ENCODE results near the gene MESP2.
A peak's percentile ranks its signal among the peaks of the same experiment; 100 is the strongest.
"Not testable (repeated sequence)": the region's sequence is repeated elsewhere in the genome, so short reads cannot be mapped to it uniquely, and the experiment has no call there.

MESP2 gene

GRCh38 chr15:89782619-89782950 lies 6.5 kb downstream of the MESP2 start:
- H3K9me3 Mint-ChIP-seq, H3K36me3 Mint-ChIP-seq, ATAC-seq: not testable (repeated sequence)
- Mint-ChIP-seq H3K27me3 (peaks cover 13% of the 10 kb centered on the region), H3K27ac (peak overlapping the region; percentile 35), H3K4me3 (peak overlapping the region; percentile 26), H3K4me1 (peaks cover 41% of the 10 kb centered on the region)

DNA sequence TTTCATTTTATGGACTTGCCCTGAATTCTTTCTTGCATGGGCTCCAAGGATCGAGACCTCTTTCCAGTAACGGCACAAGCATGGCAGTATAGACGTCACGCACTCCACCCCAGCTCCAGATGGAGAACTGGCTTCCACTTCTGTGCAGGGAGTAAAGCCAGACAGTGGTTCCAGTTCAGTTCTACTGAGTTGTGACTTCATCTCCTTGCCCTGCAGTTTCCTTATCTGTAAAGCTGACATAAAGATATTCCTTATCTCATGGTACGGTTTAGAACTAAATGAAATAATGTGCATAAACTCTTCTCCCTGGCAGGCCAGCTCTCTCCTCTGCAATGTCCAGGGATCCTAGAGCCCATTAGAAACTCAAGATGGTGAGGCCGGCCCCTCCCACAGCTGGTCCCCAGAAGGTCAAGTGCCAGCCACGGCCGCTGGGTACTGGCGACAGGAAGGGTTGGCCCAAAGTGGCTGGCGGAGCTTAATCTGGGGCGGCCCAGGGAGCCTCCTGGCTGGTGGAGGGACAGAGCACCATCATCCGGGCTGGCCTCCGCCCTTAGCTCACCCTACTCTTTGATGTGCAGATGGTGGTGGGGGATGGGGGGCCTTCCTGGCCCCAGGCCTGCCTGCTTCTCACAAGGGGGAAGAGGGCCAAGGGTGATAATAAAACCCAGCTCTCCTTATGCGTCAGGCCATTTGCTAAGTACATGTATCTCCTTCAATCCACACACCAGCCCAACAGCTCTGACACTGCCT lies 7.2 kb downstream of the MESP2 start:
- no peak for ATAC-seq
- Mint-ChIP-seq H3K36me3 (peaks cover 4% of the 10 kb centered on the region), H3K27ac (no peak overlapping the region), H3K9me3 (peaks cover 3% of the 10 kb centered on the region), H3K4me3 (no peak overlapping the region), H3K4me1 (peaks cover 41% of the 10 kb centered on the region), H3K27me3 (peaks cover 13% of the 10 kb centered on the region)

GRCh38 chr15:89783861-89784685 lies 7.9 kb downstream of the MESP2 start:
- Mint-ChIP-seq H3K9me3 (peaks cover 5% of the 10 kb centered on the region), H3K36me3 (peaks cover 5% of the 10 kb centered on the region), H3K27me3 (peaks cover 13% of the 10 kb centered on the region), H3K27ac (no peak overlapping the region), H3K4me3 (no peak overlapping the region), H3K4me1 (peaks cover 41% of the 10 kb centered on the region)
- ATAC-seq: no peak

DNA sequence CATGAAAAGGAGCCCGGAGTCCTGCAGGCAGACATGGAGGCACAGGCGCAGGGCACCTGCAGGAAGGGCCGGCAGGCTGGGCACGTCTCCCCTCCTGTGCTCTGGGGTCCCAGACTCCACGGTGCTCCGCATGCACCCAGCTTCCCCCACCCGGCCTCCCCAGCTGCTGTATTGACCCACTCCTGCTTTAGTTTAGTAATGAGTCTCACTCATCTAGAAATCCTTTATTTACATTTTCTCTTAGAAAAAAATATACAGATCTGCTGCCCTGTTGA lies 8.5 kb downstream of the MESP2 start:
- H3K27me3 Mint-ChIP-seq: peaks cover 17% of the 10 kb centered on the region
- peaks cover 5% of the 10 kb centered on the region for H3K9me3 Mint-ChIP-seq
- H3K36me3 Mint-ChIP-seq: peaks cover 5% of the 10 kb centered on the region
- no peak overlapping the region for H3K27ac Mint-ChIP-seq
- H3K4me3 Mint-ChIP-seq: no peak overlapping the region
- ATAC-seq: no peak
- H3K4me1 Mint-ChIP-seq: peaks cover 41% of the 10 kb centered on the region

- H3K4me1 Mint-ChIP-seq: peaks cover 38% of the 10 kb centered on the region
- no peak overlapping the region for H3K4me3 Mint-ChIP-seq
- peaks cover 17% of the 10 kb centered on the region for H3K27me3 Mint-ChIP-seq
- no peak for ATAC-seq
- peaks cover 5% of the 10 kb centered on the region for H3K36me3 Mint-ChIP-seq
- H3K9me3 Mint-ChIP-seq: peaks cover 5% of the 10 kb centered on the region
- no peak overlapping the region for H3K27ac Mint-ChIP-seq
Observed at GRCh38 chr15:89785064-89785773, 9.1 kb downstream of the MESP2 start.

DNA sequence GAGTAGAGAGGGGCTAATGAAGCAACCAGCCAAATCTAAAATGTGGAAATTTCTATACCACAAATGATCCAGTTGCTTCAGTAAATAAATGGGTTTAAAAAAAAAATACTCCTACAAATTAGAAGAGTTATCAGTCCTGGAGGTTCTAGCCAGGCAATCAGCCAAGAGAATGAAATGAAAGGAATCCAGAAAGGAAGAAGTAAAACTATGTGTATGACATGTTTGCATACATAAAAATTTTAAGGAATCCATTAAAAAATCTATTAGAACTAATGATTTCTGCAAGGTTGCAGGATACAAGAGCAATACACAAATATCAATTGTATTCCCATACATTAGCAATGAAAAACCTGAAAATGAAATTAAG lies 9.6 kb downstream of the MESP2 start:
- Mint-ChIP-seq H3K36me3 (peaks cover 5% of the 10 kb centered on the region), H3K27ac (no peak overlapping the region), H3K9me3 (peaks cover 5% of the 10 kb centered on the region), H3K4me1 (peaks cover 33% of the 10 kb centered on the region), H3K4me3 (no peak overlapping the region), H3K27me3 (peaks cover 17% of the 10 kb centered on the region)
- no peak for ATAC-seq

GRCh38 chr15:89787944-89788343 lies 11.8 kb downstream of the MESP2 start:
- H3K9me3 Mint-ChIP-seq: peaks cover 5% of the 10 kb centered on the region
- H3K4me1 Mint-ChIP-seq: peaks cover 11% of the 10 kb centered on the region
- H3K27ac Mint-ChIP-seq: no peak overlapping the region
- ATAC-seq: no peak
- H3K4me3 Mint-ChIP-seq: no peak overlapping the region
- peaks cover 5% of the 10 kb centered on the region for H3K36me3 Mint-ChIP-seq
- H3K27me3 Mint-ChIP-seq: peaks cover 17% of the 10 kb centered on the region

DNA sequence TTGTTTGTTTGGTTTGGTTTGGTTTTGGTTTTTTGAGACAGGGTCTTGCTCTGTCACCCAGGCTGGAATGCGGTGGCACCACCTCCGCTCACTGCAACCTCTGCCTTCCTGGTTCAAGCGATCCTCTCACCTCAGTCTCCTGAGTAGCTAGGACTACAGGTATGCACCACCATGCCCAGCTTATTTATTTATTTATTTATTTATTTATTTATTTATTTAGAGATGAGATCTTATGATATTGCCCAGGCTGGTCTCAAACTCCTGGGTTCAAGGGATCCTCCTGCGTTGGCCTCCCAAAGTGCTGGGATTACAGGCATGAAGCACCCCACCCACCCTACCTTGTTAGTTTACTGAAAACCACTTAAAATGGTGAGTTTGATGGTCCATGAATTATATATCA lies 12.5 kb downstream of the MESP2 start:
- not testable (repeated sequence) for H3K4me1 Mint-ChIP-seq, H3K36me3 Mint-ChIP-seq, ATAC-seq, H3K27ac Mint-ChIP-seq, H3K4me3 Mint-ChIP-seq, H3K9me3 Mint-ChIP-seq
- H3K27me3 Mint-ChIP-seq: peaks cover 17% of the 10 kb centered on the region

- Mint-ChIP-seq H3K4me1 (no peaks in the 10 kb centered on the region), H3K36me3 (peaks cover 5% of the 10 kb centered on the region), H3K4me3 (no peak overlapping the region), H3K27me3 (peaks cover 17% of the 10 kb centered on the region), H3K27ac (no peak overlapping the region), H3K9me3 (peaks cover 5% of the 10 kb centered on the region)
- ATAC-seq: no peak
Observed at GRCh38 chr15:89790206-89790605, 14.1 kb downstream of the MESP2 start.

GRCh38 chr15:89790661-89791060 lies 14.5 kb downstream of the MESP2 start:
- no peak for ATAC-seq
- H3K4me1 Mint-ChIP-seq: no peaks in the 10 kb centered on the region
- H3K27ac Mint-ChIP-seq: no peak overlapping the region
- H3K27me3 Mint-ChIP-seq: peaks cover 17% of the 10 kb centered on the region
- H3K9me3 Mint-ChIP-seq: peaks cover 5% of the 10 kb centered on the region
- H3K4me3 Mint-ChIP-seq: no peak overlapping the region
- H3K36me3 Mint-ChIP-seq: peaks cover 5% of the 10 kb centered on the region

DNA sequence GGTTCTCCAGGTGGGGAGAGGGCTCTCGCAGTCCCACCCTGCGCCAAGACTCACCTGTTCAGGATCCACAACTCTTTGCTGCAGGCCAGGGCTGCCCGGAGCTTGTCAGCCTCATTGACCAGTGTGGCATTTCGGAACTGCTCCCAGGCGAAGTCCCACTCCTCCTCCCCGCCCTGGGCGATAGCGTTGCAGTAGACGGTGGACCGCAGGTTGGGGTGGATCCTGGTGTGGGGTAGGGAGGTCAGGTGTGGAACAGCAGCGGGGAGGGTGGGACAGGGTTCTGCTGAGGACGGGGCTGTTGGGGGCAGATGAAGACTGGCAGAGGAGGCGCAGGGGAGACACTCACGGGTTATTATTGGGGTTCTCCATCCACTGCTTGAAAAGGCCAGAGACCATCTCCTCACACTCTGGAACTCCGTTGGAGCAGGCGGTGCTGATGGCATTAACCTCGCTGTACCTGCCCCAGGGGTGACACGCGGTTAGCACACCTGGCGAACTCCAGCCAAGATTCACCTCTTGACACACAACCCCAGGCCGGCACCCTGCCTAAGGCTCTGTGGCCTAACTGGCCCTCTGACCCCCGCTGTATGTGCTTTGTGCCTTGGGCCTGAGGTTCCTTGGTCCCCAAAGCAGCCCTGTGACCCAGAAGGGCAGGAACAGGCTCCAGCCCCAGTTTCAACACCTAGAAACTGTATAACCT lies 16.1 kb downstream of the MESP2 start:
- Mint-ChIP-seq H3K27ac (no peak overlapping the region), H3K4me3 (no peak overlapping the region), H3K27me3 (peaks cover 17% of the 10 kb centered on the region), H3K4me1 (no peaks in the 10 kb centered on the region), H3K36me3 (peaks cover 5% of the 10 kb centered on the region), H3K9me3 (peaks cover 5% of the 10 kb centered on the region)
- peak; percentile 40 for ATAC-seq

DNA sequence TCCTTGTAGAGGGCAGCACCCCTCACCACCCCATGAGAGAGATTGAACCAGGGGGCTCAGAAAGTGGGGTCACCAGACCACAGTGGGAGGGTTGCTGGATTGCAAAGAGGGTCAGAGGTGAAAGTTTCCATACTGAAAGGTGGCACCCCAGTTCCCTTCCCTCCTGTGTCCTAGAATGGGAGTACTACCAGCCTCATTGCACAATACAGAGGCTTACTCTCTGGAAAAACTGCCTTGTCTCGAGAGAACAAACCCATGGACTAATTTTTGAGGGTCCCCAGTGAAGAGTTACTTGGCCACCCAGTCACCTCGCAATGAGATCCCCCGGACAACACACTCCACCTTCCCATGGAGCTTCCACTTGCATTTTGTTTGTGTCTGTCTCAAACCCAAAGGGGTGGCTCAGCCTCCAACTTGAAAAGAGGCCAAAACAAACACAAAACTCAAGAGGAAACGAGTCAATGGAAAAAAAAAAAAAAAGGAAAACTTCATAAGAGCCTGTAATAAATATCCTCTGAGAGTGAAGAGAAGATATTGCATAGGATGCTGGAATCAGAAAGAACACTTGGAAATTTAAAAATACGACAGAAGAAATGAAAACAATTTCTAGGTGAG lies 18.6 kb downstream of the MESP2 start:
- Mint-ChIP-seq H3K4me3 (no peak overlapping the region), H3K27me3 (peaks cover under 1% of the 10 kb centered on the region), H3K36me3 (no peaks in the 10 kb centered on the region), H3K9me3 (no peaks in the 10 kb centered on the region), H3K27ac (no peak overlapping the region), H3K4me1 (peaks cover 4% of the 10 kb centered on the region)
- no peak for ATAC-seq

DNA sequence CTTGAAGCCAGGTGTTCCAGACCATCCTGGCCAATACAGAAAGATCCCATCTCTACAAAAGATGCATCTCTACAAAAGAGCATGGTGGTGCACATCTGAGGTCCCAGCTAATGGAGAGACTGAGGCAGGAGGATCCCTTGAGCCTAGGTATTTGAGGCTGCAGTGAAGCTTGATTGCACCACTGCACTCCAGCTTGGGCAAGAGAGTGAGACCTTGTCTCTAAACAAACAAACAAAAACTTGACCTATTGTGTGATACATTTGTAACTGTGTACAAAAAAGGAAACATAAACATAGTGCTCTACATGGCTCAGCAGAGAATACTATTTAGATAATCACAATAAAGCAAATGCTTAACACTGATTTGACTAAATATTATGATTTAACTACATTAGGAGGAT lies 19.9 kb downstream of the MESP2 start:
- no peak for ATAC-seq
- Mint-ChIP-seq H3K27ac (no peak overlapping the region), H3K36me3 (no peaks in the 10 kb centered on the region), H3K4me3 (no peak overlapping the region), H3K27me3 (peaks cover 9% of the 10 kb centered on the region), H3K9me3 (no peaks in the 10 kb centered on the region), H3K4me1 (peaks cover 11% of the 10 kb centered on the region)

DNA sequence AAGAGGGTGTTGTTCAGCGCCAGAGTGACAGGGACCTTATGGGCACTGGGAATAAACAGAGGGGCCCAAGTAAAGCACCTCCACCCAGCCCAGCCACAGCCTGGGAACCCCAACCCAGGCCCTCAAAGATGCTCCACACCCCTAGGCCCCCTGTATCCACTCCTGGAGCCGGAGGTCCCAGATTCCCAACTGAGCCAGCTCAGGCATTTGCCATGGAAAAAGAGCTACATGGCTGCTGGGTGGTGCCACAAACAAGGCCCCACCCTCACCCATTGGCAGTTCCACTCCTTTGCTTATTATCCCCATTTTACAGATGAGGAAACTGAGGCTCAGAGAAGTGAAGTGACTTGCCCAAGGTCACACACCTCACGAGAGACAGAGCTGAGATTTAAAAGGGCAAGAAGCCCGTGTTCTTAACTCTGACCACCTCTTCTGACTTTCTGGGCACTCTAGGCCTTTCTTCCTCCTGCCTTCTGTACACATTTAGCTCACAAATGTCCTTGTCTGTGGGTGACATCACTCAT lies 21.6 kb downstream of the MESP2 start:
- Mint-ChIP-seq H3K27ac (no peak overlapping the region), H3K36me3 (no peaks in the 10 kb centered on the region), H3K4me3 (no peak overlapping the region)

More for the DNA sequence above, 21.6 kb downstream of the MESP2 start:
- Mint-ChIP-seq H3K4me1 (peaks cover 11% of the 10 kb centered on the region), H3K9me3 (no peaks in the 10 kb centered on the region), H3K27me3 (peaks cover 23% of the 10 kb centered on the region)
- ATAC-seq: no peak

All from stimulated activated memory B cell treated with anti-CD40 and anti-IgM and Interleukin-4, amounts not matched to agents 10 μg/mL and 1 μg/mL and 100 μg/mL, for 72 hours (primary cell).